Progenitor cell of endocrine pancreas (in vitro differentiated cells): ENCODE measurements around the gene ADIPOR1. TPM values are rescaled to one million over a fixed set of nuclear protein-coding genes. Genes with fewer than 3 reads are reported as not detected.

Source experiments
- DNase-seq: peaks from one replicate; pipeline ENCODE4 v3.0.0; 2021; ENCODE audit warnings: low spot score; ENCODE audit not compliant: unreplicated experiment
- H3K27ac Mint-ChIP-seq: 2 replicates; pipeline ENCODE4 v1.8.0; 2021; ENCODE audit warnings: mild to moderate bottlenecking, moderate library complexity, mixed read lengths
- H3K27me3 Mint-ChIP-seq: 2 replicates; pipeline ENCODE4 v1.8.0; 2021; ENCODE audit warnings: mixed read lengths
- H3K36me3 Mint-ChIP-seq: 2 replicates; pipeline ENCODE4 v1.8.0; 2022; ENCODE audit warnings: mixed read lengths; ENCODE audit not compliant: insufficient read depth
- H3K4me1 Mint-ChIP-seq: 2 replicates; pipeline ENCODE4 v1.8.0; 2021; ENCODE audit warnings: low read depth, mixed read lengths
- H3K4me3 Mint-ChIP-seq: 2 replicates; pipeline ENCODE4 v1.8.0; 2021; ENCODE audit warnings: low read depth, mild to moderate bottlenecking, moderate library complexity, mixed read lengths
- H3K9me3 Mint-ChIP-seq: 2 replicates; pipeline ENCODE4 v1.8.0; 2021; ENCODE audit warnings: low read depth, mixed read lengths
- total RNA-seq: library from RNA; stranded (reverse); gene quantifications from 2 replicates; pipeline ENCODE4 v1.2.1, GENCODE V29; 2021
- TF ChIP-seq, protein P1 (sequence below): fragments of 200-600 bp; sonication (generic); IDR thresholded peaks from one replicate; pipeline ENCODE4 v1.5.0; 2021; ENCODE audit warnings: antibody characterized with exemption, mild to moderate bottlenecking; ENCODE audit not compliant: unreplicated experiment

Gene ADIPOR1
- total RNA-seq, 1 donor from 2014 or later: 45.7 TPM

- H3K9me3 Mint-ChIP-seq: no peaks in the 10 kb centered on the region
- TF ChIP-seq, protein P1, sequence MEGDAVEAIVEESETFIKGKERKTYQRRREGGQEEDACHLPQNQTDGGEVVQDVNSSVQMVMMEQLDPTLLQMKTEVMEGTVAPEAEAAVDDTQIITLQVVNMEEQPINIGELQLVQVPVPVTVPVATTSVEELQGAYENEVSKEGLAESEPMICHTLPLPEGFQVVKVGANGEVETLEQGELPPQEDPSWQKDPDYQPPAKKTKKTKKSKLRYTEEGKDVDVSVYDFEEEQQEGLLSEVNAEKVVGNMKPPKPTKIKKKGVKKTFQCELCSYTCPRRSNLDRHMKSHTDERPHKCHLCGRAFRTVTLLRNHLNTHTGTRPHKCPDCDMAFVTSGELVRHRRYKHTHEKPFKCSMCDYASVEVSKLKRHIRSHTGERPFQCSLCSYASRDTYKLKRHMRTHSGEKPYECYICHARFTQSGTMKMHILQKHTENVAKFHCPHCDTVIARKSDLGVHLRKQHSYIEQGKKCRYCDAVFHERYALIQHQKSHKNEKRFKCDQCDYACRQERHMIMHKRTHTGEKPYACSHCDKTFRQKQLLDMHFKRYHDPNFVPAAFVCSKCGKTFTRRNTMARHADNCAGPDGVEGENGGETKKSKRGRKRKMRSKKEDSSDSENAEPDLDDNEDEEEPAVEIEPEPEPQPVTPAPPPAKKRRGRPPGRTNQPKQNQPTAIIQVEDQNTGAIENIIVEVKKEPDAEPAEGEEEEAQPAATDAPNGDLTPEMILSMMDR: no peak
- no peak overlapping the region for H3K27ac Mint-ChIP-seq
- H3K4me3 Mint-ChIP-seq: no peak overlapping the region
- no peaks in the 10 kb centered on the region for H3K27me3 Mint-ChIP-seq
- no peak for DNase-seq
- H3K36me3 Mint-ChIP-seq: peaks cover 6% of the 10 kb centered on the region
- H3K4me1 Mint-ChIP-seq: peaks cover 19% of the 10 kb centered on the region
Observed at GRCh38 chr1:202961220-202961880, 3.2 kb upstream of the ADIPOR1 start.

DNA sequence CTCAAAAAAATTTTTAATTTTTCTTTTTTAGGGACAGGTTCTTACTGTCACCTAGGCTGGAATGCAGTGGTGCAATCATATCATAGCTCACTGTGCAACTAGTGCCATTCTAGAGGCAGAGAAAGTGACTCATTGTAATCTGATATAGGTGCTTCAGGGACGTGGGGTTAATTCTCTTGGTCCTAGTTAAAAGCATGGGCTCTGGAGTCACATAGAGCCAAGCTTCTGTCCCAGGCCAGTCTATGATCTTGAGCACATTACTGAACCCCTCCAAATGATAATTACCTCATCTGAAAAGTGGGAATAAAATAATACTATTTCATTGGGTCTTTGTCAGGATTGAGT, 1.1 kb upstream of the ADIPOR1 start:
- no peaks in the 10 kb centered on the region for H3K9me3 Mint-ChIP-seq
- H3K27ac Mint-ChIP-seq: no peak overlapping the region
- peaks cover 19% of the 10 kb centered on the region for H3K4me1 Mint-ChIP-seq
- H3K36me3 Mint-ChIP-seq: peaks cover 7% of the 10 kb centered on the region
- no peak overlapping the region for H3K4me3 Mint-ChIP-seq
- no peak for DNase-seq
- H3K27me3 Mint-ChIP-seq: no peaks in the 10 kb centered on the region
- TF ChIP-seq, protein P1: no peak

DNA sequence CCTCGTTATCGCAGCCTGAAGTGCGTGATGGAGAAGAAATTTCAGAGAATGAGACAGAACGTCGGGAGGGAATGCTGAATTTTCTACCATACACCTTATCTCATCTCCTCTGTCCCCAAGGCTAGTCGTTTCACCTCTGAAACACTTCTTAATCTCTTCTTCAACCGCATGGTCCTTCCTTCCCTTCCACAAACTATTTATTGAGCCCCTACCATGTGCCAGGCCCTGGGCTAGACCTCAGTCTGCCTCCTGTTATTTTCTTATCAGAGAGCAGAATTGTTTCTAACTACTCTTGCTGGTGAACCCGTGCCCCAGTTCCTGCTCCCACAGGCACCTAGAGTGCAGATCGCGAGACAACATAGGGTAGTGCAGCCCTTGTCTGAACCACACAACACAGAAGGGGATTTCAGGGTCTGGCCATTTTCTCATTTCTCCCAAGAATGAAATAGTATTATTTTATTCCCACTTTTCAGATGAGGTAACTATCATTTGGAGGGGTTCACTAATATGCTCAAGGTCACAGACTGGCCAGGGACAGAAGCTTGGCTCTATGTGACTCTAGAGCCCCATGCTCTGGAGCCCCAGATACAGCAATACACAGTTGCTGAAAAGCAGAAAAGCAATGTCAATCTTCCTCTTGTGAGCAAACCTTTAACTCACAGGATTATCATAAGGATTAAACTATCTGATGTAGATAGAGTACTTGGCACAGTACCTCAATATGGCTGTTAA, 598 bp upstream of the ADIPOR1 start:
- H3K27ac Mint-ChIP-seq: peak overlapping the region; percentile 96
- TF ChIP-seq, protein P1: no peak
- no peaks in the 10 kb centered on the region for H3K27me3 Mint-ChIP-seq
- peak overlapping the region; percentile 80 for H3K4me3 Mint-ChIP-seq
- H3K9me3 Mint-ChIP-seq: no peaks in the 10 kb centered on the region
- peaks cover 19% of the 10 kb centered on the region for H3K4me1 Mint-ChIP-seq
- DNase-seq: no peak
- peaks cover 7% of the 10 kb centered on the region for H3K36me3 Mint-ChIP-seq

DNA sequence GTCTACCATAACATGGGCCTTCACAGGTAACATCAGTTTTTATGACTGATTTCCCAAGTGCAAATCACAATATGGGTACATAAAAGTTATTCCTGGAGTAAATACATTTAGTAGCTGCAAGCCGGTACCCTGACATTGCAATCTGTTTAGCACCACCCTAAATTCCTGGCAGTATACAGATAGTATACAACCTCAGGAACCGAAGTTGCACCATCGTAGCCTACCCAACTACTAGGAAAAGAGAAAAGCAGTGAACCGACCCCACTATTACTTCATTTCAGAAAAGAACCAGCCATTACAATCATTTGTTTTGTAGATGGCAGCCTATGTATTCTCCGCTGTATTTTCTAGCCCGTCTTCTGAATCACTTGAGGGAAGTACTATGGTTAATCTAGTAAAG, 1.1 kb downstream of the ADIPOR1 start:
- TF ChIP-seq, protein P1: no peak
- Mint-ChIP-seq H3K36me3 (peaks cover 2% of the 10 kb centered on the region), H3K4me1 (peaks cover 19% of the 10 kb centered on the region), H3K4me3 (peak overlapping the region; percentile 80), H3K27me3 (no peaks in the 10 kb centered on the region), H3K27ac (peak overlapping the region; percentile 84), H3K9me3 (no peaks in the 10 kb centered on the region)
- DNase-seq: no peak

GRCh38 chr1:202954057-202954745, 3.9 kb downstream of the ADIPOR1 start:
- H3K27me3 Mint-ChIP-seq: no peaks in the 10 kb centered on the region
- no peak overlapping the region for H3K4me3 Mint-ChIP-seq
- no peaks in the 10 kb centered on the region for H3K9me3 Mint-ChIP-seq
- DNase-seq: no peak
- H3K27ac Mint-ChIP-seq: peak overlapping the region; percentile 0
- TF ChIP-seq, protein P1: no peak
- H3K4me1 Mint-ChIP-seq: peaks cover 22% of the 10 kb centered on the region
- peaks cover 3% of the 10 kb centered on the region for H3K36me3 Mint-ChIP-seq
